A673 (cell line): ENCODE results near the gene RSU1. TPM values are rescaled to one million over a fixed set of nuclear protein-coding genes. Genes with fewer than 3 reads are reported as not detected.

ENCODE experiments used
- BruUV-seq: library from RNA; stranded (reverse); fragments of 400-500 nt; replicated peaks from 2 replicates; lab custom pipeline; 2021; lab: Mats Ljungman, UMichigan
- CTCF ChIA-PET: fragments of 300-600 bp; sonication (Branson Sonifier 250); formaldehyde crosslinking; loops from one replicate; lab custom pipeline; 2022; ENCODE audit warnings: antibody characterized with exemption; lab: Charles Lee
- POLR2A ChIA-PET: fragments of 300-600 bp; sonication (Branson Sonifier 250); formaldehyde crosslinking; loops from one replicate; lab custom pipeline; 2022; ENCODE audit warnings: antibody characterized with exemption; ENCODE audit not compliant: low non-redundant PET; lab: Charles Lee
- DNase-seq: peaks from one replicate; pipeline ENCODE4 v3.0.0-alpha.2; 2015; ENCODE audit warnings: low spot score
- H3K27ac ChIP-seq: fragments of 200-600 bp; sonication (generic); 2 replicates; pipeline ENCODE4 v1.5.1; 2016; ENCODE audit warnings: mixed run types, low read depth, mild to moderate bottlenecking, mixed read lengths, antibody characterized with exemption, low read length; ENCODE audit not compliant: poor library complexity, severe bottlenecking
- H3K27me3 ChIP-seq: fragments of 200-600 bp; sonication (generic); replicated peaks from 2 replicates; pipeline ENCODE4 v1.6.1; 2017; ENCODE audit warnings: mixed run types, low read depth, mild to moderate bottlenecking, mixed read lengths, antibody characterized with exemption, low read length; ENCODE audit not compliant: insufficient read depth, poor library complexity
- H3K36me3 ChIP-seq: fragments of 200-600 bp; sonication (generic); 2 replicates; pipeline ENCODE4 v1.6.1; 2016; ENCODE audit warnings: mixed run types, mild to moderate bottlenecking, mixed read lengths, antibody characterized with exemption, low read length; ENCODE audit not compliant: insufficient read depth, poor library complexity, severe bottlenecking
- H3K4me1 ChIP-seq: fragments of 200-600 bp; sonication (generic); 2 replicates; pipeline ENCODE4 v1.6.1; 2017; ENCODE audit warnings: mixed run types, mild to moderate bottlenecking, mixed read lengths, antibody characterized with exemption, low read length; ENCODE audit not compliant: insufficient read depth, poor library complexity, severe bottlenecking
- H3K4me3 ChIP-seq: fragments of 200-600 bp; sonication (generic); 2 replicates; pipeline ENCODE4 v1.5.1; 2016; ENCODE audit warnings: low read depth, mixed run types, mild to moderate bottlenecking, mixed read lengths, low read length; ENCODE audit not compliant: poor library complexity, severe bottlenecking
- H3K9me3 ChIP-seq: fragments of 200-600 bp; sonication (generic); 2 replicates; pipeline ENCODE4 v1.6.1; 2016; ENCODE audit warnings: mixed run types, low read depth, mild to moderate bottlenecking, mixed read lengths, antibody characterized with exemption, low read length; ENCODE audit not compliant: poor library complexity, severe bottlenecking
- EZH2 ChIP-seq: fragments of 200-600 bp; sonication (generic); IDR thresholded peaks from 2 replicates; pipeline ENCODE4 v1.6.1; 2017; ENCODE audit warnings: borderline replicate concordance, low read depth, mild to moderate bottlenecking, mixed read lengths, antibody characterized with exemption, low read length; ENCODE audit not compliant: poor library complexity, severe bottlenecking
- intact Hi-C: fragments of 100-400 bp; cut with micrococcal nuclease; formaldehyde crosslinking; loops from one replicate; pipeline ENCODE4 v1.10.0; 2022; ENCODE audit not compliant: unreplicated experiment
- total RNA-seq: library from RNA; stranded (reverse); gene quantifications from 2 replicates; pipeline ENCODE4 v1.2.3, GENCODE V29; 2021
- TF ChIP-seq, protein P1 (sequence below): fragments of 300-800, 200-600 bp; sonication (generic); conservative IDR thresholded peaks from 2 replicates; pipeline ENCODE4 v1.5.1; 2017; ENCODE audit warnings: low read depth, mild to moderate bottlenecking, antibody characterized with exemption, low read length, moderate library complexity, mixed read lengths

The RSU1 gene
- total RNA-seq, 1 experiment from 2014 or later, result 64.0 TPM

DNA sequence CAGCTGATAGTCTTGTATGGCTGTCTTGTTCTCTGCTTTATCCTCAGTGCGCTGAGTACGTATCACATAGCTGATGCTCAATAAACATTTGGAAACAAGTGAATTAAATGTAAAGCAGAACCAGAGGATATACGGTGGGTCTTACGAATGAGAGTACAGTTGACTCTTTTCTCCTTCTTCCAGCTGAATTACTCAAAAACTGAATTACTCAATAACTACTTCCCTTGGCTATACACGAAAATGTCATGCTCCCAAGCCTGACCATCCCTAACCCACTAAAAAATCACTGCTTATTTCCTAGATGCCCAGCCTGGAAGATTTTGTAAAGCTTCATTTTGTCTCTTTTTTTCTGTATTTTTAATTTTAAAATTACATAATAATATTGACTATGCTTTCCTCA is 3.2 kb upstream of the RSU1 start:
- ChIA-PET CTCF (no interaction called here), POLR2A (no interaction called here)
- Histone ChIP-seq H3K4me1 (peaks cover 15% of the 10 kb centered on the region), H3K27me3 (no peaks in the 10 kb centered on the region), H3K27ac (no peak overlapping the region), H3K9me3 (peaks cover 16% of the 10 kb centered on the region), H3K4me3 (no peak overlapping the region), H3K36me3 (no peaks in the 10 kb centered on the region)
- no peak for DNase-seq
- BruUV-seq, result no TSS peak
- TF ChIP-seq, protein P1, sequence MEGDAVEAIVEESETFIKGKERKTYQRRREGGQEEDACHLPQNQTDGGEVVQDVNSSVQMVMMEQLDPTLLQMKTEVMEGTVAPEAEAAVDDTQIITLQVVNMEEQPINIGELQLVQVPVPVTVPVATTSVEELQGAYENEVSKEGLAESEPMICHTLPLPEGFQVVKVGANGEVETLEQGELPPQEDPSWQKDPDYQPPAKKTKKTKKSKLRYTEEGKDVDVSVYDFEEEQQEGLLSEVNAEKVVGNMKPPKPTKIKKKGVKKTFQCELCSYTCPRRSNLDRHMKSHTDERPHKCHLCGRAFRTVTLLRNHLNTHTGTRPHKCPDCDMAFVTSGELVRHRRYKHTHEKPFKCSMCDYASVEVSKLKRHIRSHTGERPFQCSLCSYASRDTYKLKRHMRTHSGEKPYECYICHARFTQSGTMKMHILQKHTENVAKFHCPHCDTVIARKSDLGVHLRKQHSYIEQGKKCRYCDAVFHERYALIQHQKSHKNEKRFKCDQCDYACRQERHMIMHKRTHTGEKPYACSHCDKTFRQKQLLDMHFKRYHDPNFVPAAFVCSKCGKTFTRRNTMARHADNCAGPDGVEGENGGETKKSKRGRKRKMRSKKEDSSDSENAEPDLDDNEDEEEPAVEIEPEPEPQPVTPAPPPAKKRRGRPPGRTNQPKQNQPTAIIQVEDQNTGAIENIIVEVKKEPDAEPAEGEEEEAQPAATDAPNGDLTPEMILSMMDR, result no peak
- TF ChIP-seq EZH2, result no peak
- intact Hi-C loops, result loop anchor here (10.0 kb wide), 1 partner anchor 924 kb away; no protein-coding TSS in a partner anchor

DNA sequence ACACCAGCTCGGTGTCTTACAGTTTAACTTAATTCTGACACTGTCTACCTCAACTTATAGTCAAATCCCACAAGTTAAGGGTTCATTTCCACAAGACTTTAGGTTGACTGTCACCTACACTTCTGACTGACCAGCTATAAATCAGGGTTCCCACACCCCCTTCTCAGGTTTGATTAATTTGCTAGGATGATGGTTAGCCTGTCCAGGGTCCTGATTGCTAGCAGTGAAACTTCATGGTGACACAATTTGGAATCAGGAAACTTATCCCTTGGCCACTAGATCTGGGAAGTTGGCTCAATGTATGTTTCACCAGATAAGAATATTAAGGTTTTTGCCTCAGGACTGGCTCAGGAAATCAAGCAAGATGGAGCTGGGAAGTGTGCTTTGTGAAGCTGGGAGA is 2.8 kb upstream of the RSU1 start:
- Histone ChIP-seq H3K9me3 (peaks cover 16% of the 10 kb centered on the region), H3K4me1 (peaks cover 15% of the 10 kb centered on the region), H3K27ac (no peak overlapping the region), H3K36me3 (no peaks in the 10 kb centered on the region), H3K27me3 (no peaks in the 10 kb centered on the region), H3K4me3 (no peak overlapping the region)
- intact Hi-C loops, result loop anchor here (10.0 kb wide), 1 partner anchor 925 kb away; no protein-coding TSS in a partner anchor
- ChIA-PET CTCF (no interaction called here), POLR2A (no interaction called here)
- TF ChIP-seq, protein P1, result no peak
- no peak for TF ChIP-seq EZH2
- BruUV-seq, result no TSS peak
- DNase-seq, result no peak

DNA sequence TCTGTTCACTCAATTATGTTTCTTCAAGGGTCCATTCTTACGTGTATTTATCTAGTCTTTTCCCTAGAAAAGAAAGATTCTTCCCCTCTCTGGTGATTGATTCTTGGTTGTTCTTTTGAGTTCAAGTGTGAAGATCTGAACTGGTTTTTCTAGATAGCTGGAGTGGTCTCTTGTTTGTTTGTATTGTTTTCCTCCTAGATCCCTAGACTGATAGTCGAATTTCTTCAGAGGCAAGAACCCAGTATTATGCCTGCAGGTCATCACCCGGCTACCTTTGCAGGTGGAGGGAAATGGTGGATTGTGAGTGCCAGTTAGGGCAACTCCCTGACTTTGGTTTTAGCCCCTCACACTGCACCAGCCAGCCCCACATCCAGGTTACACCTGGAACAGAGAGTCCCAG is 2.2 kb upstream of the RSU1 start:
- no peak overlapping the region for H3K4me3 ChIP-seq
- ChIA-PET CTCF (no interaction called here), POLR2A (no interaction called here)
- H3K27me3 ChIP-seq, result no peaks in the 10 kb centered on the region
- H3K36me3 ChIP-seq, result no peaks in the 10 kb centered on the region
- no TSS peak for BruUV-seq
- no peak for TF ChIP-seq EZH2
- TF ChIP-seq, protein P1, result no peak
- intact Hi-C loops, result no loop called here
- H3K9me3 ChIP-seq, result peaks cover 16% of the 10 kb centered on the region
- H3K27ac ChIP-seq, result no peak overlapping the region
- no peak for DNase-seq
- H3K4me1 ChIP-seq, result peaks cover 15% of the 10 kb centered on the region
